ENCODE measurements around the gene SPSB1.

SPSB1 gene

DNA sequence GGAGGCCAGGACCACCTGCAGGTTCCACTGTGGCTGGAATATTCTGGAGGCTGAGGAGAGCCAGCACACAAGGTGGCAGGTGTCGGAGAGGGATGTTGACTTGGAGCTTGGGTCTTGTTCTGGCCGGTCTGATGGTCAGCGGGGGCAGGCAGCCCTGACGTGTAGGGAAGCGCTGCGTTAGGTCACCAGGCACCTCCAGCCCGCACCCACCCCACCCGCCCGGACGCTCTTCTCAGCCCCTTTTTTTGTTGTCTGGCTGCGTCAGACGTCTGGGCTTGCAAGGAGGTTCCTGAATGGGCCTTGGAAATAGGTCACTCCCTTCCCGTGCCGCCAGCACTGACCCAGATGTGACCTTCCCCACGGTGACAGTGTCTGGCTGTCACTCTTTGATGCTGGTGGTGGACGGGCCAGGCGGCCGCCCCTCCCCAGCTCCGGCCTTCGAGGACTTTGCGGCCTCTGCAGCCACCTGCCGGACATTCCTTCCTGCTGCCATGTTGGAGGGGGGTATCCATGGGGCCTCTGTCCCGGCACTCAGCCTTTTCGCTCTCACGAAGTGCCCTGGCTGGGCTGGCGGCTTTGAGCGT is 30.1 kb downstream of the SPSB1 start:
- Histone ChIP-seq H3K27ac (no peak overlapping the region), H3K4me2 (no peak overlapping the region), H3K27me3 (ENCODE audit: insufficient read depth, low read depth) (no peaks in the 10 kb centered on the region), H3K79me2 (ENCODE audit: insufficient read depth, low read depth) (peaks cover 8% of the 10 kb centered on the region; the same call in 1 of the 2 replicates), H3K4me1 (ENCODE audit: low read depth, poor library complexity, severe bottlenecking) (no peaks in the 10 kb centered on the region), H3K9ac (no peak overlapping the region), H3K4me3 (IDR thresholded peaks at IDR 0.05; ENCODE audit: insufficient read depth, low read depth, low read length) (no peak overlapping the region), H2AFZ (ENCODE audit: low read depth) (no peak overlapping the region), H3K36me3 (ENCODE audit: insufficient read depth) (no peaks in the 10 kb centered on the region), H4K20me1 (ENCODE audit: insufficient read depth) (no peaks in the 10 kb centered on the region)
- TF ChIP-seq CTCF (conservative IDR thresholded peaks at IDR 0.05; ENCODE audit: low read depth, low read length), result no peak

DNA sequence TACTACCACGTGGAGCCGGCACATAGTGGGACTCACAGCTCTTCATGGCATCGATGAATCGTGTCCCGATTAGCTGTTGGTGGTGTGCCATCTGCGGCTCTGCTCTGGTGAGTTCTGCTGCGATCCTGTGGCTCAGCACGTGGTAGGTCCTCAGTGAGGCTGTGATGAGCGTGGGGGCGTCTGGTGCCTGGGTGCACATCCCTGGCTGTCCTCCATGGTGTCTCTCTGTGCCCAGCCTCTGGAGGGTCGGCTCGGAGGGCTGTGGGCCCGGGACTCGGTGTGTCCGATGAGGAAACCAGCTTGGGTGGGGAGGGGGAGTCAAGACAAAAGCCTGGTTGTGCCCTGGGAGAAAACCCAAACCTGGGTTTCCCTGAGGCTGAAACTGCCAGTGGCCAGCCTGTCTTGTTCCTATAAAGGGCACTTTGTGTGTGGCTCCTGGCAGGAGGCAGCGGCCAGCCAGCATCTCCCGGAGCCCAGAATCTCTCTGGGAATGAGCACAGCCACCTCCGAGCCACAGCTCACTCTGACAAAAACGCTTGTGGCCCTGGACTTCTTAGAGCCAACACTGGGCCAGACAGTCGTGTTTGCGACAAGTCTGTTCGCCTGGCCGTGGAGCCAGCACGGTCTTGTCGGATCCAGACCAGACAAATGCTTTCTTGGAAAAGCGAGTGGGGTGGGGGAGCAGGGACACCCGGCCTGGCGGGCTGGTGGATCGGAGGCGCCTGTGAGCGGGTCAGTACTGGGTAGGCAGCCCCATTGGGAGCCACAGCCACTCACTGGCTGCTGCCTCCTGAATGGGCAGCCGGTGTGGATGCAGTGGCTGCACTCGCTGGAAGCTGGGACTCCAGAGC is 31.8 kb downstream of the SPSB1 start:
- Histone ChIP-seq H3K4me2 (no peak overlapping the region), H3K9ac (no peak overlapping the region), H4K20me1 (ENCODE audit: insufficient read depth) (no peaks in the 10 kb centered on the region), H3K36me3 (ENCODE audit: insufficient read depth) (no peaks in the 10 kb centered on the region), H2AFZ (ENCODE audit: low read depth) (no peak overlapping the region), H3K27ac (no peak overlapping the region), H3K4me1 (ENCODE audit: low read depth, poor library complexity, severe bottlenecking) (no peaks in the 10 kb centered on the region), H3K79me2 (ENCODE audit: insufficient read depth, low read depth) (peaks cover 8% of the 10 kb centered on the region; the same call in 1 of the 2 replicates), H3K4me3 (IDR thresholded peaks at IDR 0.05; ENCODE audit: insufficient read depth, low read depth, low read length) (no peak overlapping the region), H3K27me3 (ENCODE audit: insufficient read depth, low read depth) (no peaks in the 10 kb centered on the region)
- no peak for TF ChIP-seq CTCF (conservative IDR thresholded peaks at IDR 0.05; ENCODE audit: low read depth, low read length)

- no peak for TF ChIP-seq CTCF (conservative IDR thresholded peaks at IDR 0.05; ENCODE audit: low read depth, low read length)
- Histone ChIP-seq H3K9ac (no peak overlapping the region), H3K27ac (no peak overlapping the region), H3K4me1 (ENCODE audit: low read depth, poor library complexity, severe bottlenecking) (no peaks in the 10 kb centered on the region), H3K79me2 (ENCODE audit: insufficient read depth, low read depth) (peaks cover 7% of the 10 kb centered on the region; the same call in 1 of the 2 replicates), H4K20me1 (ENCODE audit: insufficient read depth) (no peaks in the 10 kb centered on the region), H3K4me3 (IDR thresholded peaks at IDR 0.05; ENCODE audit: insufficient read depth, low read depth, low read length) (no peak overlapping the region), H2AFZ (ENCODE audit: low read depth) (no peak overlapping the region), H3K36me3 (ENCODE audit: insufficient read depth) (no peaks in the 10 kb centered on the region), H3K4me2 (no peak overlapping the region), H3K27me3 (ENCODE audit: insufficient read depth, low read depth) (no peaks in the 10 kb centered on the region)
These were observed 33.9 kb downstream of the SPSB1 start for GRCh38 chr1:9326596-9326995.

GRCh38 chr1:9328201-9328600 is 35.5 kb downstream of the SPSB1 start:
- Histone ChIP-seq H3K27ac (no peak overlapping the region), H3K79me2 (ENCODE audit: insufficient read depth, low read depth) (peaks cover 15% of the 10 kb centered on the region; the same call in 1 of the 2 replicates)

More at GRCh38 chr1:9328201-9328600, 35.5 kb downstream of the SPSB1 start:
- Histone ChIP-seq H3K4me2 (no peak overlapping the region), H3K9ac (no peak overlapping the region), H3K4me3 (IDR thresholded peaks at IDR 0.05; ENCODE audit: insufficient read depth, low read depth, low read length) (no peak overlapping the region), H3K36me3 (ENCODE audit: insufficient read depth) (no peaks in the 10 kb centered on the region), H4K20me1 (ENCODE audit: insufficient read depth) (no peaks in the 10 kb centered on the region), H3K27me3 (ENCODE audit: insufficient read depth, low read depth) (no peaks in the 10 kb centered on the region), H3K4me1 (ENCODE audit: low read depth, poor library complexity, severe bottlenecking) (no peaks in the 10 kb centered on the region), H2AFZ (ENCODE audit: low read depth) (no peak overlapping the region)
- TF ChIP-seq CTCF (conservative IDR thresholded peaks at IDR 0.05; ENCODE audit: low read depth, low read length), result no peak

Data from KMS-11 (cell line).